SK-N-SH (cell line): Measurements from ENCODE around the gene ACACA.

Source experiments
- CHD2 ChIP-seq: fragments of 150-350 bp; IDR thresholded peaks from 2 replicates; pipeline ENCODE4 v1.6.1; 2018; ENCODE audit warnings: low read length; ENCODE audit not compliant: partially characterized antibody
- EP300 ChIP-seq, 2 experiments: IDR thresholded peaks; 2 replicates each; pipeline versions ENCODE4 v1.4.0 to v1.6.1; 2012; ENCODE audit warnings: borderline replicate concordance in 1 of 2, low read depth in 1 of 2, low read length in 1 of 2
- EZH2phosphoT487 ChIP-seq: fragments of 200-600 bp; sonication (generic); IDR thresholded peaks from 2 replicates; pipeline ENCODE4 v1.6.1; 2017; ENCODE audit warnings: low read depth, mixed run types, mild to moderate bottlenecking, antibody characterized with exemption, moderate library complexity, borderline replicate concordance
- FOXM1 ChIP-seq: IDR thresholded peaks from 2 replicates; pipeline ENCODE4 v1.4.0; 2012; ENCODE audit warnings: low read depth, mild to moderate bottlenecking
- GABPA ChIP-seq: IDR thresholded peaks from 2 replicates; pipeline ENCODE4 v1.4.0; 2012; ENCODE audit warnings: low read depth, mild to moderate bottlenecking
- NRF1 ChIP-seq: IDR thresholded peaks from 2 replicates; pipeline ENCODE4 v1.6.1; 2012; ENCODE audit warnings: low read depth, mild to moderate bottlenecking, low read length
- POLR2AphosphoS5 ChIP-seq: IDR thresholded peaks from 2 replicates; pipeline ENCODE4 v1.6.1; 2012; ENCODE audit warnings: low read depth, low read length
- RCOR1 ChIP-seq: fragments of 150-350 bp; IDR thresholded peaks from 2 replicates; pipeline ENCODE4 v1.6.1; 2017; ENCODE audit warnings: antibody characterized with exemption, low read length
- RXRA ChIP-seq: IDR thresholded peaks from 2 replicates; pipeline ENCODE4 v1.4.0; 2012; ENCODE audit warnings: low read depth, mild to moderate bottlenecking, borderline replicate concordance
- TF ChIP-seq, protein P1 (sequence below): fragments of 200-600 bp; sonication (generic); IDR thresholded peaks from 2 replicates; pipeline ENCODE4 v1.6.1; 2017; ENCODE audit warnings: antibody characterized with exemption, mild to moderate bottlenecking, moderate library complexity
- TF ChIP-seq, protein P2 (sequence below): IDR thresholded peaks from 2 replicates; pipeline ENCODE4 v1.4.0; 2012; ENCODE audit warnings: low read depth
- TF ChIP-seq, protein P3 (sequence below): IDR thresholded peaks from 2 replicates; pipeline ENCODE4 v1.4.0; 2012; ENCODE audit warnings: low read depth, borderline replicate concordance
- TF ChIP-seq, protein P4 (sequence below): IDR thresholded peaks from 2 replicates; pipeline ENCODE4 v1.6.1; 2012; ENCODE audit warnings: mild to moderate bottlenecking, low read depth, low read length, moderate library complexity
- TF ChIP-seq, protein P5 (sequence below): fragments of 150-350 bp; IDR thresholded peaks from 2 replicates; pipeline ENCODE4 v1.6.1; 2017; ENCODE audit warnings: antibody characterized with exemption, low read length, low read depth, borderline replicate concordance

DNA sequence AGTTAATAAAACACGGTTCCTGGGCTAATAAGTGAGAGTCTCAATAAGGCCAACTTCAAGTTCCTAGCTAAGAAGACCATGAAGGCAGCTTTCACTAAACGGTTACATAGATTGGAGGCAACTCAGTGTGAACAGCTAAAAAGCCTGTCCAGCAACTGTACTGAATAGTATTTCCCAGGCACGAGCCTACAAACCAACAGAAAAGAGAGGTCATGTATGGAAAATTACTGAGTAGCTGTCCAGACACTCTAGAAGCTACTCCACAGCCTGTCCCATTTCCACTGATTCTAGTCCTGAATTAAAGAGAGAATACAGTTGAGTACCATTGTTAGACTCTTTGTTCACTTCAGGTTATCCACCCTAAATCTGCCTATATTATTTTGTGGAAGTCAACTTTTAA lies 67.3 kb downstream of the ACACA start:
- TF ChIP-seq GABPA: no peak
- TF ChIP-seq NRF1: no peak
- TF ChIP-seq, protein P1, sequence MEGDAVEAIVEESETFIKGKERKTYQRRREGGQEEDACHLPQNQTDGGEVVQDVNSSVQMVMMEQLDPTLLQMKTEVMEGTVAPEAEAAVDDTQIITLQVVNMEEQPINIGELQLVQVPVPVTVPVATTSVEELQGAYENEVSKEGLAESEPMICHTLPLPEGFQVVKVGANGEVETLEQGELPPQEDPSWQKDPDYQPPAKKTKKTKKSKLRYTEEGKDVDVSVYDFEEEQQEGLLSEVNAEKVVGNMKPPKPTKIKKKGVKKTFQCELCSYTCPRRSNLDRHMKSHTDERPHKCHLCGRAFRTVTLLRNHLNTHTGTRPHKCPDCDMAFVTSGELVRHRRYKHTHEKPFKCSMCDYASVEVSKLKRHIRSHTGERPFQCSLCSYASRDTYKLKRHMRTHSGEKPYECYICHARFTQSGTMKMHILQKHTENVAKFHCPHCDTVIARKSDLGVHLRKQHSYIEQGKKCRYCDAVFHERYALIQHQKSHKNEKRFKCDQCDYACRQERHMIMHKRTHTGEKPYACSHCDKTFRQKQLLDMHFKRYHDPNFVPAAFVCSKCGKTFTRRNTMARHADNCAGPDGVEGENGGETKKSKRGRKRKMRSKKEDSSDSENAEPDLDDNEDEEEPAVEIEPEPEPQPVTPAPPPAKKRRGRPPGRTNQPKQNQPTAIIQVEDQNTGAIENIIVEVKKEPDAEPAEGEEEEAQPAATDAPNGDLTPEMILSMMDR: no peak
- no peak for TF ChIP-seq EP300 (IDR thresholded peaks at IDR 0.05; ENCODE audit: borderline replicate concordance in 1 of 2, low read depth in 1 of 2, low read length in 1 of 2)
- TF ChIP-seq, protein P2, sequence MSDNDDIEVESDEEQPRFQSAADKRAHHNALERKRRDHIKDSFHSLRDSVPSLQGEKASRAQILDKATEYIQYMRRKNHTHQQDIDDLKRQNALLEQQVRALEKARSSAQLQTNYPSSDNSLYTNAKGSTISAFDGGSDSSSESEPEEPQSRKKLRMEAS: no peak
- TF ChIP-seq, protein P3, sequence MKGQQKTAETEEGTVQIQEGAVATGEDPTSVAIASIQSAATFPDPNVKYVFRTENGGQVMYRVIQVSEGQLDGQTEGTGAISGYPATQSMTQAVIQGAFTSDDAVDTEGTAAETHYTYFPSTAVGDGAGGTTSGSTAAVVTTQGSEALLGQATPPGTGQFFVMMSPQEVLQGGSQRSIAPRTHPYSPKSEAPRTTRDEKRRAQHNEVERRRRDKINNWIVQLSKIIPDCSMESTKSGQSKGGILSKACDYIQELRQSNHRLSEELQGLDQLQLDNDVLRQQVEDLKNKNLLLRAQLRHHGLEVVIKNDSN: no peak
- no peak for TF ChIP-seq EZH2phosphoT487
- no peak for TF ChIP-seq CHD2
- TF ChIP-seq, protein P4, sequence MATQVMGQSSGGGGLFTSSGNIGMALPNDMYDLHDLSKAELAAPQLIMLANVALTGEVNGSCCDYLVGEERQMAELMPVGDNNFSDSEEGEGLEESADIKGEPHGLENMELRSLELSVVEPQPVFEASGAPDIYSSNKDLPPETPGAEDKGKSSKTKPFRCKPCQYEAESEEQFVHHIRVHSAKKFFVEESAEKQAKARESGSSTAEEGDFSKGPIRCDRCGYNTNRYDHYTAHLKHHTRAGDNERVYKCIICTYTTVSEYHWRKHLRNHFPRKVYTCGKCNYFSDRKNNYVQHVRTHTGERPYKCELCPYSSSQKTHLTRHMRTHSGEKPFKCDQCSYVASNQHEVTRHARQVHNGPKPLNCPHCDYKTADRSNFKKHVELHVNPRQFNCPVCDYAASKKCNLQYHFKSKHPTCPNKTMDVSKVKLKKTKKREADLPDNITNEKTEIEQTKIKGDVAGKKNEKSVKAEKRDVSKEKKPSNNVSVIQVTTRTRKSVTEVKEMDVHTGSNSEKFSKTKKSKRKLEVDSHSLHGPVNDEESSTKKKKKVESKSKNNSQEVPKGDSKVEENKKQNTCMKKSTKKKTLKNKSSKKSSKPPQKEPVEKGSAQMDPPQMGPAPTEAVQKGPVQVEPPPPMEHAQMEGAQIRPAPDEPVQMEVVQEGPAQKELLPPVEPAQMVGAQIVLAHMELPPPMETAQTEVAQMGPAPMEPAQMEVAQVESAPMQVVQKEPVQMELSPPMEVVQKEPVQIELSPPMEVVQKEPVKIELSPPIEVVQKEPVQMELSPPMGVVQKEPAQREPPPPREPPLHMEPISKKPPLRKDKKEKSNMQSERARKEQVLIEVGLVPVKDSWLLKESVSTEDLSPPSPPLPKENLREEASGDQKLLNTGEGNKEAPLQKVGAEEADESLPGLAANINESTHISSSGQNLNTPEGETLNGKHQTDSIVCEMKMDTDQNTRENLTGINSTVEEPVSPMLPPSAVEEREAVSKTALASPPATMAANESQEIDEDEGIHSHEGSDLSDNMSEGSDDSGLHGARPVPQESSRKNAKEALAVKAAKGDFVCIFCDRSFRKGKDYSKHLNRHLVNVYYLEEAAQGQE: no peak
- no peak for TF ChIP-seq POLR2AphosphoS5
- TF ChIP-seq RXRA: no peak
- TF ChIP-seq RCOR1: no peak
- TF ChIP-seq, protein P5, sequence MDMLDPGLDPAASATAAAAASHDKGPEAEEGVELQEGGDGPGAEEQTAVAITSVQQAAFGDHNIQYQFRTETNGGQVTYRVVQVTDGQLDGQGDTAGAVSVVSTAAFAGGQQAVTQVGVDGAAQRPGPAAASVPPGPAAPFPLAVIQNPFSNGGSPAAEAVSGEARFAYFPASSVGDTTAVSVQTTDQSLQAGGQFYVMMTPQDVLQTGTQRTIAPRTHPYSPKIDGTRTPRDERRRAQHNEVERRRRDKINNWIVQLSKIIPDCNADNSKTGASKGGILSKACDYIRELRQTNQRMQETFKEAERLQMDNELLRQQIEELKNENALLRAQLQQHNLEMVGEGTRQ: no peak
- no peak for TF ChIP-seq FOXM1
